Measurements from ENCODE around the gene EML4. TPM values are rescaled to one million over a fixed set of nuclear protein-coding genes. Genes with fewer than 3 reads are reported as not detected.

EML4 gene
- total and polyA plus RNA-seq, 2 of the 13 experiments (the other 11 are each of a cell fraction or from before 2014, with no cell fraction given), result 243 to 476 TPM

DNA sequence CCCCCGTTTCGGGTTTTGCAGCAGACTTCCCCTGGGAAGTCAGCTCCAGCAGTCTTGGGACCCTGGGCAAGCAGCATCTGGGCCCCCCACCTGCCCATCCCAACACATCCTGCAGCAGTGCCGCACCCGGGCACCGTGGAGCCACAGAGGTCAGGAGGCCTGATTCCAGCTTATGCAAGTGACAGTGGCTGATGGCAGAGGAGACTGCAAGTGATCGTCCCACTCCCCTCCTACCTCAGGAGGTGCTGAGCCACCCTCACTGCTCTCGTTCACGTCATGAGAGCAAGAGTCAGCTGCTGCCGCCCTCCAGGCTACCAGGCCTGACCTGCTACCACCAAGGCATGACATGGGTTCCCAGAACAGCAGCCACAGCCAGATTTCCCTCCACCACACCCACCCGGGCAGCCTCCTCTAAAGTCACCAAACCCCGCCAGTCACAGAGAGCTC is 173.7 kb downstream of the EML4 start (continued):
- TF ChIP-seq, protein P1, sequence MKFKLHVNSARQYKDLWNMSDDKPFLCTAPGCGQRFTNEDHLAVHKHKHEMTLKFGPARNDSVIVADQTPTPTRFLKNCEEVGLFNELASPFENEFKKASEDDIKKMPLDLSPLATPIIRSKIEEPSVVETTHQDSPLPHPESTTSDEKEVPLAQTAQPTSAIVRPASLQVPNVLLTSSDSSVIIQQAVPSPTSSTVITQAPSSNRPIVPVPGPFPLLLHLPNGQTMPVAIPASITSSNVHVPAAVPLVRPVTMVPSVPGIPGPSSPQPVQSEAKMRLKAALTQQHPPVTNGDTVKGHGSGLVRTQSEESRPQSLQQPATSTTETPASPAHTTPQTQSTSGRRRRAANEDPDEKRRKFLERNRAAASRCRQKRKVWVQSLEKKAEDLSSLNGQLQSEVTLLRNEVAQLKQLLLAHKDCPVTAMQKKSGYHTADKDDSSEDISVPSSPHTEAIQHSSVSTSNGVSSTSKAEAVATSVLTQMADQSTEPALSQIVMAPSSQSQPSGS (CRISPR knock-in tag; IDR thresholded peaks at IDR 0.05), result no peak
- no peak for TF ChIP-seq FOXP1 (IDR thresholded peaks at IDR 0.05)
- no peak for TF ChIP-seq FOXP1 (CRISPR knock-in tag; IDR thresholded peaks at IDR 0.05)
- no peak for TF ChIP-seq TOE1 (CRISPR knock-in tag; IDR thresholded peaks at IDR 0.05)
- no peak for TF ChIP-seq RFXANK (CRISPR knock-in tag; IDR thresholded peaks at IDR 0.05)
- TF ChIP-seq ZNF136 (CRISPR knock-in tag; IDR thresholded peaks at IDR 0.05; ENCODE audit: low read depth), result no peak
- TF ChIP-seq NKX3-1 (CRISPR knock-in tag; IDR thresholded peaks at IDR 0.05), result no peak
- no peak for TF ChIP-seq ZNF816 (CRISPR knock-in tag; IDR thresholded peaks at IDR 0.05; ENCODE audit: borderline replicate concordance)

DNA sequence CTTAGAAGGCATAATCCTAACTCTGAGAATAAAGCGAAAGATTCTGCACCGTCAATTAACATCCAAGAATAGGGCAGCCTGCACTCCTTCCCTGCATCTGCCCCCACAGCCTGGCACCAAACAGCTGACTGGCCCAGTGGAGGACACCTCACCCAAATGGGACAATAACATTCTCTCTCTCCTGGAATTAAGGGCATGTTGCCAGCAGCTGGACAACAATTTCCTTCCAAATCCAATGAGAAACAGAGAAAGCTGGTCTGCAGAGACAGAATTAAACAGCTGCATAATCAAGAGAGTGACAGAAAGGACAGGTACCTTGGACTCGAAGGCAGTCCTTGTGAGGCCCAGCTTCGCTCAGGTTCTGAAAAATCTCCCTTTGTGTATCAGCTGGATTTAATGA is 176.8 kb downstream of the EML4 start:
- no peak overlapping the region for H2AFZ ChIP-seq (ENCODE audit: low read length)
- no peak overlapping the region for H3K4me3 ChIP-seq (replicated peaks in 1 of 3; ENCODE audit: insufficient read depth in 1 of 3, low read depth in 2 of 3, low read length in 3 of 3)
- no peak overlapping the region for H3K4me2 ChIP-seq (ENCODE audit: low read depth, low read length)
- no peak overlapping the region for H3K9ac ChIP-seq (ENCODE audit: insufficient read depth, low read depth, low read length)
- CTCF ChIA-PET (ENCODE audit: low intra/inter-chr PET ratio, low total read pairs), result no interaction called here
- H3K79me2 ChIP-seq (ENCODE audit: insufficient read depth, low read length), result peaks cover 46% of the 10 kb centered on the region
- intact Hi-C loops (cut with micrococcal nuclease; ENCODE audit: unreplicated experiment), result no loop called here
- in situ Hi-C loops (cut with HindIII; ENCODE audit: extremely low pct_ligation_motif_present, low pct_unique_long_range_greater_than_20kb), result no loop called here
- WGBS (ENCODE audit: low lambda C conversion rate), result 90% methylated on average over 4 of the region's 4 CpGs
- ATAC-seq (peak; percentile 1), FAIRE-seq (no peak), DNase-seq (ENCODE audit: low spot score) (no peak)
- peaks cover 68% of the 10 kb centered on the region for H3K4me1 ChIP-seq (ENCODE audit: insufficient read depth, low read length)
- H3K27me3 ChIP-seq (ENCODE audit: control insufficient read depth in 1 of 2, insufficient read depth in 2 of 2, low read length in 2 of 2), result no peaks in the 10 kb centered on the region
- 0 out of 2 replicates have a peak, but pooled peaks cover 3% of the 10 kb centered on the region for H4K20me1 ChIP-seq (ENCODE audit: insufficient read depth, low read length)
- peak overlapping the region; percentile 46 for H3K27ac ChIP-seq (ENCODE audit: extremely low read length, insufficient read depth, low read length)
- peaks cover 7 to 14% of the 10 kb centered on the region in 2 experiments; a peak in 4 of 5 replicates for H3K36me3 ChIP-seq (replicated peaks in 1 of 2; ENCODE audit: control insufficient read depth in 1 of 2, insufficient read depth in 2 of 2, low read length in 2 of 2)
- BruUV-seq (replicated peaks), result no TSS peak
- POLR2A ChIA-PET, result interaction anchor here (1.4 kb wide), 1 partner anchor 14 kb away, joined by 3 read pairs; no protein-coding TSS in a partner anchor
- H3K9me3 ChIP-seq (ENCODE audit: low read length), result no peaks in the 10 kb centered on the region
- TF ChIP-seq, protein P2, sequence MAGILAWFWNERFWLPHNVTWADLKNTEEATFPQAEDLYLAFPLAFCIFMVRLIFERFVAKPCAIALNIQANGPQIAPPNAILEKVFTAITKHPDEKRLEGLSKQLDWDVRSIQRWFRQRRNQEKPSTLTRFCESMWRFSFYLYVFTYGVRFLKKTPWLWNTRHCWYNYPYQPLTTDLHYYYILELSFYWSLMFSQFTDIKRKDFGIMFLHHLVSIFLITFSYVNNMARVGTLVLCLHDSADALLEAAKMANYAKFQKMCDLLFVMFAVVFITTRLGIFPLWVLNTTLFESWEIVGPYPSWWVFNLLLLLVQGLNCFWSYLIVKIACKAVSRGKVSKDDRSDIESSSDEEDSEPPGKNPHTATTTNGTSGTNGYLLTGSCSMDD (CRISPR knock-in tag; IDR thresholded peaks at IDR 0.05), result no peak
- TF ChIP-seq AGO2 (optimal IDR thresholded peaks at IDR 0.05; ENCODE audit: low read depth, low read length) (peak; percentile 62), LCORL (IDR thresholded peaks at IDR 0.05) (no peak), LCORL (CRISPR knock-in tag; IDR thresholded peaks at IDR 0.05) (no peak), NONO (IDR thresholded peaks at IDR 0.05) (no peak), NONO (CRISPR knock-in tag; conservative IDR thresholded peaks at IDR 0.05) (no peak), RBM22 (optimal IDR thresholded peaks at IDR 0.05; ENCODE audit: low read length) (peak; percentile 34), JUND (CRISPR knock-in tag; IDR thresholded peaks at IDR 0.05) (no peak), POLR2G (IDR thresholded peaks at IDR 0.05; ENCODE audit: low read depth, low read length) (0 out of 2 replicates have a peak, but pooled peaks have one; percentile 28), ZFP41 (CRISPR knock-in tag; IDR thresholded peaks at IDR 0.05; ENCODE audit: borderline replicate concordance) (0 out of 2 replicates have a peak, but pooled peaks have one; percentile 18), ZNF556 (CRISPR knock-in tag; IDR thresholded peaks at IDR 0.05; ENCODE audit: borderline replicate concordance) (no peak), SOX13 (IDR thresholded peaks at IDR 0.05) (no peak), SOX13 (CRISPR knock-in tag; conservative IDR thresholded peaks at IDR 0.05 in 1 of 2, IDR thresholded peaks at IDR 0.05 in 1 of 2) (0 out of 4 replicates have a peak, but pooled peaks of 1 of the 2 experiments have one; percentile 2)
- TF ChIP-seq, protein P3, sequence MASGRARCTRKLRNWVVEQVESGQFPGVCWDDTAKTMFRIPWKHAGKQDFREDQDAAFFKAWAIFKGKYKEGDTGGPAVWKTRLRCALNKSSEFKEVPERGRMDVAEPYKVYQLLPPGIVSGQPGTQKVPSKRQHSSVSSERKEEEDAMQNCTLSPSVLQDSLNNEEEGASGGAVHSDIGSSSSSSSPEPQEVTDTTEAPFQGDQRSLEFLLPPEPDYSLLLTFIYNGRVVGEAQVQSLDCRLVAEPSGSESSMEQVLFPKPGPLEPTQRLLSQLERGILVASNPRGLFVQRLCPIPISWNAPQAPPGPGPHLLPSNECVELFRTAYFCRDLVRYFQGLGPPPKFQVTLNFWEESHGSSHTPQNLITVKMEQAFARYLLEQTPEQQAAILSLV (CRISPR knock-in tag; IDR thresholded peaks at IDR 0.05; ENCODE audit: borderline replicate concordance), result no peak

All from HepG2 (cell line).